ENCODE measurements around the gene ZNF727.
"Not testable (repeated sequence)": the region's sequence is repeated elsewhere in the genome, so short reads cannot be mapped to it uniquely, and the experiment has no call there.

The ZNF727 gene

GRCh38 chr7:64087501-64087900 is 42.3 kb downstream of the ZNF727 start:
- no peaks in the 10 kb centered on the region for H3K36me3 ChIP-seq (ENCODE audit: insufficient read depth, low read length)
- H3K4me3 ChIP-seq: no peak overlapping the region
- TF ChIP-seq FOXP2 (optimal IDR thresholded peaks at IDR 0.05; ENCODE audit: control extremely low read depth, extremely low read length, insufficient read depth) (no peak), POLR2AphosphoS5 (IDR thresholded peaks at IDR 0.05; ENCODE audit: borderline replicate concordance, low read depth, low read length) (no peak), EZH2 (IDR thresholded peaks at IDR 0.05) (no peak)
- DNase-seq (ENCODE audit: low read depth, low spot score): no peak
- H3K9ac ChIP-seq (ENCODE audit: insufficient read length): no peak overlapping the region
- no peak overlapping the region for H3K27ac ChIP-seq
- H3K9me3 ChIP-seq (ENCODE audit: low read depth, low read length): no peaks in the 10 kb centered on the region

GRCh38 chr7:64088863-64089262 is 43.6 kb downstream of the ZNF727 start:
- H3K36me3 ChIP-seq (ENCODE audit: insufficient read depth, low read length); H3K9me3 ChIP-seq (ENCODE audit: low read depth, low read length); DNase-seq (ENCODE audit: low read depth, low spot score); H3K27ac ChIP-seq; H3K4me3 ChIP-seq; H3K9ac ChIP-seq (ENCODE audit: insufficient read length): not testable (repeated sequence)
